Nephron (organoid): ENCODE measurements around the gene SHBG.
"Not testable (repeated sequence)": the region's sequence is repeated elsewhere in the genome, so short reads cannot be mapped to it uniquely, and the experiment has no call there.

ENCODE experiments used
- H3K27ac Mint-ChIP-seq, 3 experiments: 2 replicates each; pipeline ENCODE4 v1.8.0; 2020; ENCODE audit warnings: mixed read lengths in 3 of 3, mild to moderate bottlenecking in 2 of 3, moderate library complexity in 1 of 3
- H3K27me3 Mint-ChIP-seq: 2 replicates; pipeline ENCODE4 v1.8.0; 2021; ENCODE audit warnings: low read depth, mild to moderate bottlenecking, moderate library complexity, mixed read lengths
- H3K36me3 Mint-ChIP-seq: 2 replicates; pipeline ENCODE4 v1.8.0; 2020; ENCODE audit warnings: low read depth, mixed read lengths
- H3K4me1 Mint-ChIP-seq: 2 replicates; pipeline ENCODE4 v1.8.0; 2020; ENCODE audit warnings: mixed read lengths
- H3K4me3 Mint-ChIP-seq, 3 experiments: 2 replicates each; pipeline ENCODE4 v1.8.0; 2020; ENCODE audit warnings: mild to moderate bottlenecking in 3 of 3, mixed read lengths in 3 of 3, moderate library complexity in 2 of 3
- H3K9me3 Mint-ChIP-seq: 2 replicates; pipeline ENCODE4 v1.8.0; 2020; ENCODE audit warnings: mixed read lengths
- TF ChIP-seq, protein P1 (sequence below), 3 experiments: fragments of 200-600 bp; sonication (generic); IDR thresholded peaks; one replicate each; pipeline ENCODE4 v1.5.0; 2021; ENCODE audit warnings: antibody characterized with exemption in 3 of 3; ENCODE audit not compliant: unreplicated experiment in 3 of 3

The SHBG gene

GRCh38 chr17:7634384-7634783, 4.4 kb downstream of the SHBG start:
- Mint-ChIP-seq H3K4me3 (no peak overlapping the region), H3K27me3 (peaks cover 4% of the 10 kb centered on the region), H3K9me3 (no peaks in the 10 kb centered on the region), H3K4me1 (no peaks in the 10 kb centered on the region), H3K36me3 (no peaks in the 10 kb centered on the region), H3K27ac (peak overlapping the region; percentile 43 to 58 (median 57))
- TF ChIP-seq, protein P1, sequence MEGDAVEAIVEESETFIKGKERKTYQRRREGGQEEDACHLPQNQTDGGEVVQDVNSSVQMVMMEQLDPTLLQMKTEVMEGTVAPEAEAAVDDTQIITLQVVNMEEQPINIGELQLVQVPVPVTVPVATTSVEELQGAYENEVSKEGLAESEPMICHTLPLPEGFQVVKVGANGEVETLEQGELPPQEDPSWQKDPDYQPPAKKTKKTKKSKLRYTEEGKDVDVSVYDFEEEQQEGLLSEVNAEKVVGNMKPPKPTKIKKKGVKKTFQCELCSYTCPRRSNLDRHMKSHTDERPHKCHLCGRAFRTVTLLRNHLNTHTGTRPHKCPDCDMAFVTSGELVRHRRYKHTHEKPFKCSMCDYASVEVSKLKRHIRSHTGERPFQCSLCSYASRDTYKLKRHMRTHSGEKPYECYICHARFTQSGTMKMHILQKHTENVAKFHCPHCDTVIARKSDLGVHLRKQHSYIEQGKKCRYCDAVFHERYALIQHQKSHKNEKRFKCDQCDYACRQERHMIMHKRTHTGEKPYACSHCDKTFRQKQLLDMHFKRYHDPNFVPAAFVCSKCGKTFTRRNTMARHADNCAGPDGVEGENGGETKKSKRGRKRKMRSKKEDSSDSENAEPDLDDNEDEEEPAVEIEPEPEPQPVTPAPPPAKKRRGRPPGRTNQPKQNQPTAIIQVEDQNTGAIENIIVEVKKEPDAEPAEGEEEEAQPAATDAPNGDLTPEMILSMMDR (IDR thresholded peaks at IDR 0.05; ENCODE audit: unreplicated experiment in 3 of 3) = peak; percentile 52 to 68 (median 66)

- H3K9me3 Mint-ChIP-seq = no peaks in the 10 kb centered on the region
- H3K4me1 Mint-ChIP-seq = no peaks in the 10 kb centered on the region
- TF ChIP-seq, protein P1 (IDR thresholded peaks at IDR 0.05; ENCODE audit: unreplicated experiment in 3 of 3) = no peak
- H3K36me3 Mint-ChIP-seq = no peaks in the 10 kb centered on the region
- H3K27me3 Mint-ChIP-seq = peaks cover 4% of the 10 kb centered on the region
- H3K4me3 Mint-ChIP-seq = no peak overlapping the region
- H3K27ac Mint-ChIP-seq = peak overlapping the region in 1 of 3 experiments; percentile 14
Observed at GRCh38 chr17:7636163-7636562, 6.2 kb downstream of the SHBG start.

- Mint-ChIP-seq H3K9me3 (no peaks in the 10 kb centered on the region), H3K27ac (no peak overlapping the region), H3K4me1 (no peaks in the 10 kb centered on the region), H3K36me3 (no peaks in the 10 kb centered on the region), H3K4me3 (no peak overlapping the region), H3K27me3 (peaks cover 4% of the 10 kb centered on the region)
- TF ChIP-seq, protein P1 (IDR thresholded peaks at IDR 0.05; ENCODE audit: unreplicated experiment in 3 of 3) = no peak
Observed at GRCh38 chr17:7640783-7641182, 10.8 kb downstream of the SHBG start.

GRCh38 chr17:7641635-7642034, 11.7 kb downstream of the SHBG start:
- not testable (repeated sequence) for H3K9me3 Mint-ChIP-seq, H3K27me3 Mint-ChIP-seq, H3K4me1 Mint-ChIP-seq, H3K27ac Mint-ChIP-seq, H3K36me3 Mint-ChIP-seq, H3K4me3 Mint-ChIP-seq

DNA sequence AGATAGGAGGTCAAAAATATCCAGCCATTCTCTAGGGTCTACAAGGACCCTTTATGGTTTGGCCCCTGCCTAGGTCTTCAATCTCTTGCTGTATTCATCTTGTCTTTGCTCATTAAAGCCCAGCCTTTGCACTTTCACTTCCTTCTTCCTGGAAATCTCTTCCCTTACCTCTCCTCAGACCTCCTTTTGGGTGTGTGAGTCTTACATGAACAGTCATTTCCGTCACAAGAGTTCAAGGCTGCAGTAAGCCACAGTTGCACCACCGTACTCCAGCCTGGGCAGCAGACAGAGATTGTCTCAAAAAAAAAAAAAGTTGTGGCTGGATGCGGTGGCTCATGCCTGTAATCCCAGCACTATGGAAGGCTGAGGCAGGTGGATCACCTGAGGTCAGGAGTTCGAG, 14.8 kb downstream of the SHBG start:
- Mint-ChIP-seq H3K27me3 (peaks cover 6% of the 10 kb centered on the region), H3K36me3 (no peaks in the 10 kb centered on the region), H3K9me3 (no peaks in the 10 kb centered on the region), H3K27ac (no peak overlapping the region), H3K4me3 (no peak overlapping the region), H3K4me1 (peaks cover under 1% of the 10 kb centered on the region)
- TF ChIP-seq, protein P1 (IDR thresholded peaks at IDR 0.05; ENCODE audit: unreplicated experiment in 3 of 3) = no peak

DNA sequence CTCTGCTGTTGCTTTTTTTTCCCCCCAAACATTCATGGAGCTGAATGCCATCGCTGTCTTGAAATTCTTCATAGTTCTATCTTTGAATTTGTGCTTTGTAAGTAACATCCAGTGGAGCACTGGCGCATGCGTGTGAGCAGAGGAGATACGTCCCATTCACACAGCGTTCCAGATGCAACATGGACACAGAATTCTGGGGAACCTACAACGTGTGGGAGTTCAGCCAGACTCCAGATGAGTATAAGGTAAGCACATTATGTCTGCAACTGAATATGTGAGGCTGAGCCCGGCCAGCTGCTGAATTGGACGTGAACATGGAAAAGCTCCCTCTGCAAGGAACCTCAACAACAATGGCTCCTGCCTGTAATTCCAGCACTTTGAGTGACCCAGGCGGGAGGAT, 16.5 kb downstream of the SHBG start:
- Mint-ChIP-seq H3K4me1 (peaks cover 9% of the 10 kb centered on the region), H3K4me3 (peak overlapping the region in 1 of 3 experiments; percentile 27), H3K36me3 (no peaks in the 10 kb centered on the region), H3K27me3 (peaks cover 18% of the 10 kb centered on the region), H3K27ac (no peak overlapping the region), H3K9me3 (no peaks in the 10 kb centered on the region)
- TF ChIP-seq, protein P1 (IDR thresholded peaks at IDR 0.05; ENCODE audit: unreplicated experiment in 3 of 3) = no peak
